Activated naive CD8-positive, alpha-beta T cell treated with anti-CD3 and anti-CD28 coated beads, Interleukin-2, amount 10 ng/mL, durations not matched to agents 7 days and 5 days (primary cell): ENCODE results near the gene SPATS2L. TPM values are rescaled to one million over a fixed set of nuclear protein-coding genes. Genes with fewer than 3 reads are reported as not detected.

ENCODE experiments used
- ATAC-seq: fragments of 150-1000 bp; cut with Tn5 transposase; one replicate; pipeline ENCODE4 v1.10.0; 2021; ENCODE audit warnings: low read depth, moderate library complexity
- POLR2A ChIA-PET: fragments of 350-600 bp; sonication (Branson Sonifier 250); formaldehyde crosslinking; loops from one replicate; lab custom pipeline; 2021; ENCODE audit warnings: antibody characterized with exemption; lab: Charles Lee
- DNase-seq: peaks from one replicate; pipeline ENCODE4 v3.0.0; 2021
- H3K27ac Mint-ChIP-seq: one replicate; pipeline ENCODE4 v1.8.0; 2022; ENCODE audit warnings: mild to moderate bottlenecking, mixed read lengths
- H3K27me3 Mint-ChIP-seq: one replicate; pipeline ENCODE4 v1.8.0; 2022; ENCODE audit warnings: mild to moderate bottlenecking, moderate library complexity, mixed read lengths
- H3K36me3 Mint-ChIP-seq: one replicate; pipeline ENCODE4 v1.8.0; 2021; ENCODE audit warnings: mild to moderate bottlenecking, mixed read lengths
- H3K4me1 Mint-ChIP-seq: one replicate; pipeline ENCODE4 v1.8.0; 2021; ENCODE audit warnings: mixed read lengths
- H3K4me3 Mint-ChIP-seq: one replicate; pipeline ENCODE4 v1.8.0; 2022; ENCODE audit warnings: mild to moderate bottlenecking, moderate library complexity, mixed read lengths
- H3K9me3 Mint-ChIP-seq: one replicate; pipeline ENCODE4 v1.8.0; 2021; ENCODE audit warnings: mixed read lengths
- total RNA-seq, 2 experiments: library from RNA; stranded (reverse); gene quantifications; one replicate each; pipeline ENCODE4 v1.2.3, GENCODE V29; 2021

The SPATS2L gene
- total RNA-seq, 2 experiments from 2014 or later = 46.3 to 47.1 TPM

GRCh38 chr2:200406379-200406778 is 99.9 kb downstream of the SPATS2L start:
- DNase-seq (no peak), ATAC-seq (peak; percentile 43)
- Mint-ChIP-seq H3K9me3 (no peaks in the 10 kb centered on the region), H3K4me3 (peak overlapping the region; percentile 33), H3K36me3 (peaks cover 41% of the 10 kb centered on the region), H3K27me3 (no peaks in the 10 kb centered on the region), H3K4me1 (peaks cover 35% of the 10 kb centered on the region), H3K27ac (peak overlapping the region; percentile 80)
- POLR2A ChIA-PET = interaction anchor here (0.7 to 1.7 kb wide), 4 partner anchors 21 to 466 kb away, joined by 3 to 5 read pairs (median 4); partner anchors contain the start of gene SPATS2L

GRCh38 chr2:200408428-200409316 is 102.2 kb downstream of the SPATS2L start:
- Mint-ChIP-seq H3K27ac (peak overlapping the region; percentile 61), H3K4me1 (peaks cover 35% of the 10 kb centered on the region), H3K36me3 (peaks cover 46% of the 10 kb centered on the region), H3K27me3 (no peaks in the 10 kb centered on the region), H3K9me3 (no peaks in the 10 kb centered on the region), H3K4me3 (peak overlapping the region; percentile 22)
- ATAC-seq (no peak), DNase-seq (no peak)
- POLR2A ChIA-PET = interaction anchor here (1.4 kb wide), 1 partner anchor 33 kb away, joined by 3 read pairs; no protein-coding TSS in a partner anchor

- peaks cover 22% of the 10 kb centered on the region for H3K4me1 Mint-ChIP-seq
- no peak overlapping the region for H3K27ac Mint-ChIP-seq
- POLR2A ChIA-PET = no interaction called here
- no peaks in the 10 kb centered on the region for H3K27me3 Mint-ChIP-seq
- peaks cover 38% of the 10 kb centered on the region for H3K36me3 Mint-ChIP-seq
- H3K4me3 Mint-ChIP-seq = no peak overlapping the region
- no peak for DNase-seq
- ATAC-seq = no peak
- no peaks in the 10 kb centered on the region for H3K9me3 Mint-ChIP-seq
Observed at GRCh38 chr2:200411831-200412230, 105.3 kb downstream of the SPATS2L start.

- Mint-ChIP-seq H3K4me1 (peaks cover 9% of the 10 kb centered on the region), H3K9me3 (no peaks in the 10 kb centered on the region), H3K27me3 (no peaks in the 10 kb centered on the region), H3K27ac (no peak overlapping the region), H3K36me3 (peaks cover 34% of the 10 kb centered on the region), H3K4me3 (no peak overlapping the region)
- POLR2A ChIA-PET = no interaction called here
- DNase-seq (no peak), ATAC-seq (no peak)
Observed at GRCh38 chr2:200414367-200414766, 107.9 kb downstream of the SPATS2L start.

GRCh38 chr2:200415455-200415854 is 109.0 kb downstream of the SPATS2L start:
- DNase-seq = no peak
- no peak for ATAC-seq
- peaks cover 36% of the 10 kb centered on the region for H3K36me3 Mint-ChIP-seq
- no peaks in the 10 kb centered on the region for H3K27me3 Mint-ChIP-seq
- H3K4me3 Mint-ChIP-seq = no peak overlapping the region
- H3K9me3 Mint-ChIP-seq = no peaks in the 10 kb centered on the region
- POLR2A ChIA-PET = no interaction called here
- no peak overlapping the region for H3K27ac Mint-ChIP-seq
- peaks cover 3% of the 10 kb centered on the region for H3K4me1 Mint-ChIP-seq

GRCh38 chr2:200416878-200417277 is 110.4 kb downstream of the SPATS2L start:
- H3K36me3 Mint-ChIP-seq = peaks cover 38% of the 10 kb centered on the region
- no peak for ATAC-seq
- POLR2A ChIA-PET = no interaction called here
- no peak overlapping the region for H3K27ac Mint-ChIP-seq
- DNase-seq = no peak
- H3K27me3 Mint-ChIP-seq = no peaks in the 10 kb centered on the region
- no peaks in the 10 kb centered on the region for H3K9me3 Mint-ChIP-seq
- no peaks in the 10 kb centered on the region for H3K4me1 Mint-ChIP-seq
- H3K4me3 Mint-ChIP-seq = no peak overlapping the region

GRCh38 chr2:200417366-200417765 is 110.9 kb downstream of the SPATS2L start:
- POLR2A ChIA-PET = no interaction called here
- DNase-seq (no peak), ATAC-seq (no peak)
- Mint-ChIP-seq H3K36me3 (peaks cover 36% of the 10 kb centered on the region), H3K27me3 (no peaks in the 10 kb centered on the region), H3K9me3 (no peaks in the 10 kb centered on the region), H3K27ac (no peak overlapping the region), H3K4me3 (no peak overlapping the region), H3K4me1 (no peaks in the 10 kb centered on the region)

GRCh38 chr2:200418399-200418798 is 111.9 kb downstream of the SPATS2L start:
- ATAC-seq (no peak), DNase-seq (no peak)
- Mint-ChIP-seq H3K4me1 (peaks cover 3% of the 10 kb centered on the region), H3K9me3 (no peaks in the 10 kb centered on the region), H3K27ac (no peak overlapping the region), H3K4me3 (no peak overlapping the region), H3K27me3 (no peaks in the 10 kb centered on the region), H3K36me3 (peaks cover 35% of the 10 kb centered on the region)
- POLR2A ChIA-PET = no interaction called here

GRCh38 chr2:200419325-200419724 is 112.8 kb downstream of the SPATS2L start:
- H3K36me3 Mint-ChIP-seq = peaks cover 34% of the 10 kb centered on the region
- H3K4me1 Mint-ChIP-seq = peaks cover 3% of the 10 kb centered on the region
- H3K4me3 Mint-ChIP-seq = no peak overlapping the region
- DNase-seq = no peak
- no peak overlapping the region for H3K27ac Mint-ChIP-seq
- POLR2A ChIA-PET = no interaction called here
- H3K27me3 Mint-ChIP-seq = no peaks in the 10 kb centered on the region
- ATAC-seq = no peak
- no peaks in the 10 kb centered on the region for H3K9me3 Mint-ChIP-seq

GRCh38 chr2:200421270-200421669 is 114.8 kb downstream of the SPATS2L start:
- ATAC-seq (no peak), DNase-seq (no peak)
- Mint-ChIP-seq H3K36me3 (peaks cover 35% of the 10 kb centered on the region), H3K27ac (no peak overlapping the region), H3K9me3 (no peaks in the 10 kb centered on the region), H3K4me3 (no peak overlapping the region), H3K4me1 (peaks cover 3% of the 10 kb centered on the region), H3K27me3 (no peaks in the 10 kb centered on the region)
- POLR2A ChIA-PET = interaction anchor here (1.0 kb wide), 1 partner anchor 47 kb away, joined by 4 read pairs; no protein-coding TSS in a partner anchor

- H3K27ac Mint-ChIP-seq = no peak overlapping the region
- H3K9me3 Mint-ChIP-seq = no peaks in the 10 kb centered on the region
- H3K36me3 Mint-ChIP-seq = peaks cover 35% of the 10 kb centered on the region
- POLR2A ChIA-PET = interaction anchor here (1.0 kb wide), 1 partner anchor 47 kb away, joined by 4 read pairs; no protein-coding TSS in a partner anchor
- DNase-seq (no peak), ATAC-seq (no peak)
- H3K27me3 Mint-ChIP-seq = no peaks in the 10 kb centered on the region
- no peak overlapping the region for H3K4me3 Mint-ChIP-seq
- H3K4me1 Mint-ChIP-seq = peaks cover 7% of the 10 kb centered on the region
Observed at GRCh38 chr2:200422071-200422470, 115.6 kb downstream of the SPATS2L start.

- POLR2A ChIA-PET = no interaction called here
- no peaks in the 10 kb centered on the region for H3K27me3 Mint-ChIP-seq
- H3K4me1 Mint-ChIP-seq = peaks cover 7% of the 10 kb centered on the region
- ATAC-seq (no peak), DNase-seq (no peak)
- peaks cover 35% of the 10 kb centered on the region for H3K36me3 Mint-ChIP-seq
- no peak overlapping the region for H3K4me3 Mint-ChIP-seq
- no peak overlapping the region for H3K27ac Mint-ChIP-seq
- H3K9me3 Mint-ChIP-seq = no peaks in the 10 kb centered on the region
Observed at GRCh38 chr2:200422532-200423261, 116.2 kb downstream of the SPATS2L start.

- no peak overlapping the region for H3K4me3 Mint-ChIP-seq
- H3K9me3 Mint-ChIP-seq = no peaks in the 10 kb centered on the region
- no peaks in the 10 kb centered on the region for H3K27me3 Mint-ChIP-seq
- ATAC-seq (no peak), DNase-seq (no peak)
- H3K36me3 Mint-ChIP-seq = peaks cover 34% of the 10 kb centered on the region
- POLR2A ChIA-PET = no interaction called here
- no peak overlapping the region for H3K27ac Mint-ChIP-seq
- peaks cover 7% of the 10 kb centered on the region for H3K4me1 Mint-ChIP-seq
Observed at GRCh38 chr2:200423541-200423940, 117.0 kb downstream of the SPATS2L start.
